T-helper 2 cell (primary cell): ENCODE results near the gene RXRA.
A peak's percentile ranks its signal among the peaks of the same experiment; 100 is the strongest.

ENCODE experiments used
- DNase-seq, 5 experiments: peaks; one replicate each; pipeline versions ENCODE4 v3.0.0 to v3.0.0-alpha.2; 2012 to 2022

Gene RXRA

GRCh38 chr9:134404376-134405358 lies 78.4 kb downstream of the RXRA start:
- DNase-seq: no peak

- DNase-seq: no peak
Measured at GRCh38 chr9:134405527-134405926, 79.3 kb downstream of the RXRA start.

GRCh38 chr9:134406366-134407120 lies 80.3 kb downstream of the RXRA start:
- no peak for DNase-seq

GRCh38 chr9:134407121-134407779 lies 81.0 kb downstream of the RXRA start:
- DNase-seq: peak; percentile 54 to 90 (median 64)

- DNase-seq: no peak
Measured at GRCh38 chr9:134408389-134408788, 82.1 kb downstream of the RXRA start.

- DNase-seq: no peak
Measured at GRCh38 chr9:134408939-134409737, 82.9 kb downstream of the RXRA start.

GRCh38 chr9:134410071-134410834 lies 84.0 kb downstream of the RXRA start:
- DNase-seq: no peak

- no peak for DNase-seq
Measured at GRCh38 chr9:134410835-134411217, 84.6 kb downstream of the RXRA start.

- DNase-seq: no peak
Measured at GRCh38 chr9:134411440-134412297, 85.4 kb downstream of the RXRA start.

GRCh38 chr9:134412298-134412711 lies 86.0 kb downstream of the RXRA start:
- DNase-seq: no peak

GRCh38 chr9:134413112-134413715 lies 87.0 kb downstream of the RXRA start:
- peak in 1 of 5 experiments; percentile 55 for DNase-seq

GRCh38 chr9:134413890-134414623 lies 87.8 kb downstream of the RXRA start:
- DNase-seq: no peak

GRCh38 chr9:134414900-134415425 lies 88.7 kb downstream of the RXRA start:
- DNase-seq: no peak

GRCh38 chr9:134416385-134417015 lies 90.2 kb downstream of the RXRA start:
- no peak for DNase-seq

GRCh38 chr9:134418354-134418753 lies 92.1 kb downstream of the RXRA start:
- no peak for DNase-seq

- no peak for DNase-seq
Measured at GRCh38 chr9:134419000-134419683, 92.9 kb downstream of the RXRA start.

GRCh38 chr9:134419684-134420076 lies 93.4 kb downstream of the RXRA start:
- no peak for DNase-seq

GRCh38 chr9:134420281-134420845 lies 94.1 kb downstream of the RXRA start:
- no peak for DNase-seq
